ENCODE results near the gene KRT32. TPM values are rescaled to one million over a fixed set of nuclear protein-coding genes. Genes with fewer than 3 reads are reported as not detected.

Gene KRT32
- total RNA-seq, 4 donors from 2014 or later = 0.40 to 71.2 (median 14.8) TPM

GRCh38 chr17:41504246-41504977 lies 37.2 kb upstream of the KRT32 start:
- WGBS = 40% methylated on average over 8 of the region's 8 CpGs
- Histone ChIP-seq H3K27me3 (peaks cover 3% of the 10 kb centered on the region), H3K27ac (no peak overlapping the region), H3K9me3 (no peaks in the 10 kb centered on the region), H3K36me3 (no peaks in the 10 kb centered on the region), H3K4me3 (no peak overlapping the region), H3K4me1 (peaks cover 3% of the 10 kb centered on the region)
- no peak for DNase-seq (ENCODE audit: low spot score in 2 of 2)
- TF ChIP-seq EP300 (IDR thresholded peaks at IDR 0.05) = no peak
- TF ChIP-seq POLR2AphosphoS5 (IDR thresholded peaks at IDR 0.05) = no peak
- no peak for TF ChIP-seq CTCF (IDR thresholded peaks at IDR 0.05)
- TF ChIP-seq POLR2A (IDR thresholded peaks at IDR 0.05) = no peak

- Histone ChIP-seq H3K27me3 (peaks cover 3% of the 10 kb centered on the region), H3K4me3 (no peak overlapping the region), H3K9me3 (no peaks in the 10 kb centered on the region), H3K27ac (no peak overlapping the region), H3K36me3 (no peaks in the 10 kb centered on the region), H3K4me1 (peaks cover 13% of the 10 kb centered on the region)
- WGBS = 86% methylated on average over 9 of the region's 9 CpGs
- TF ChIP-seq EP300 (IDR thresholded peaks at IDR 0.05) (no peak), CTCF (IDR thresholded peaks at IDR 0.05) (no peak), POLR2AphosphoS5 (IDR thresholded peaks at IDR 0.05) (no peak)
- DNase-seq (ENCODE audit: low spot score in 2 of 2) = no peak
Observed at GRCh38 chr17:41503202-41503601, 36.0 kb upstream of the KRT32 start.

- Histone ChIP-seq H3K9me3 (no peaks in the 10 kb centered on the region), H3K27me3 (peaks cover 3% of the 10 kb centered on the region), H3K4me3 (no peak overlapping the region), H3K36me3 (no peaks in the 10 kb centered on the region), H3K4me1 (peaks cover 24% of the 10 kb centered on the region), H3K27ac (no peak overlapping the region)
- 74% methylated on average over 15 of the region's 15 CpGs for WGBS
- TF ChIP-seq CTCF (IDR thresholded peaks at IDR 0.05) = no peak
- TF ChIP-seq POLR2AphosphoS5 (IDR thresholded peaks at IDR 0.05) = no peak
- TF ChIP-seq POLR2A (IDR thresholded peaks at IDR 0.05) = no peak
- TF ChIP-seq EP300 (IDR thresholded peaks at IDR 0.05) = no peak
- no peak for DNase-seq (ENCODE audit: low spot score in 2 of 2)
Observed at GRCh38 chr17:41500131-41500911, 33.1 kb upstream of the KRT32 start.

GRCh38 chr17:41499714-41500113 lies 32.5 kb upstream of the KRT32 start:
- TF ChIP-seq POLR2A (IDR thresholded peaks at IDR 0.05) = no peak
- TF ChIP-seq CTCF (IDR thresholded peaks at IDR 0.05) = no peak
- TF ChIP-seq POLR2AphosphoS5 (IDR thresholded peaks at IDR 0.05) = no peak
- TF ChIP-seq EP300 (IDR thresholded peaks at IDR 0.05) = no peak
- 84% methylated on average over 5 of the region's 5 CpGs for WGBS
- Histone ChIP-seq H3K9me3 (no peaks in the 10 kb centered on the region), H3K27ac (no peak overlapping the region), H3K4me3 (no peak overlapping the region), H3K27me3 (peaks cover 3% of the 10 kb centered on the region), H3K4me1 (peaks cover 24% of the 10 kb centered on the region), H3K36me3 (no peaks in the 10 kb centered on the region)
- no peak for DNase-seq (ENCODE audit: low spot score in 2 of 2)

- 67% methylated on average over 6 of the region's 6 CpGs for WGBS
Observed at GRCh38 chr17:41498276-41498675, 31.1 kb upstream of the KRT32 start.

More at GRCh38 chr17:41498276-41498675, 31.1 kb upstream of the KRT32 start:
- DNase-seq (ENCODE audit: low spot score in 2 of 2) = no peak
- peaks cover 24% of the 10 kb centered on the region for H3K4me1 ChIP-seq
- TF ChIP-seq POLR2A (IDR thresholded peaks at IDR 0.05) (no peak), POLR2AphosphoS5 (IDR thresholded peaks at IDR 0.05) (no peak), EP300 (IDR thresholded peaks at IDR 0.05) (no peak), CTCF (IDR thresholded peaks at IDR 0.05) (no peak)
- peaks cover 3% of the 10 kb centered on the region for H3K27me3 ChIP-seq
- no peak overlapping the region for H3K4me3 ChIP-seq
- no peaks in the 10 kb centered on the region for H3K9me3 ChIP-seq
- H3K27ac ChIP-seq = no peak overlapping the region
- H3K36me3 ChIP-seq = no peaks in the 10 kb centered on the region
